Mononuclear cell (primary cell): ENCODE data around the gene ADGRE3. TPM values are rescaled to one million over a fixed set of nuclear protein-coding genes. Genes with fewer than 3 reads are reported as not detected.
"Not testable (repeated sequence)": the region's sequence is repeated elsewhere in the genome, so short reads cannot be mapped to it uniquely, and the experiment has no call there.

Experiments used
- H3K27me3 ChIP-seq: 2 replicates; pipeline ENCODE4 v1.6.0; 2011; ENCODE audit warnings: low read length, control low read depth; ENCODE audit not compliant: insufficient read depth
- H3K4me1 ChIP-seq: 2 replicates; pipeline ENCODE4 v1.5.1; 2011; ENCODE audit warnings: mild to moderate bottlenecking, low read length, control low read depth; ENCODE audit not compliant: insufficient read depth
- H3K4me3 ChIP-seq: 2 replicates; pipeline ENCODE4 v1.5.1; 2011; ENCODE audit warnings: mild to moderate bottlenecking, low read length, moderate library complexity
- H3K9me3 ChIP-seq: 2 replicates; pipeline ENCODE4 v1.5.1; 2011; ENCODE audit warnings: low read depth, mild to moderate bottlenecking, control low read depth, low read length
- total RNA-seq: library from RNA; depleted of rRNA; stranded (reverse); fragments of >200 nt; gene quantifications from one replicate; pipeline ENCODE4 v1.2.3, GENCODE V29; 2012

ADGRE3 gene
- total RNA-seq, 1 donor = 0.63 TPM

GRCh38 chr19:14585187-14585586, 89.5 kb downstream of the ADGRE3 start:
- not testable (repeated sequence) for H3K9me3 ChIP-seq, H3K4me3 ChIP-seq, H3K27me3 ChIP-seq
- H3K4me1 ChIP-seq = peaks cover 17% of the 10 kb centered on the region

GRCh38 chr19:14584372-14584771, 90.3 kb downstream of the ADGRE3 start:
- not testable (repeated sequence) for H3K9me3 ChIP-seq, H3K27me3 ChIP-seq
- Histone ChIP-seq H3K4me1 (peaks cover 17% of the 10 kb centered on the region), H3K4me3 (peak overlapping the region; percentile 40)

GRCh38 chr19:14582894-14583340, 91.7 kb downstream of the ADGRE3 start, which contains the start of gene CLEC17A:
CLEC17A (plus strand) TSS chr19:14583084; CDS start chr19:14583161, 77 bp downstream.
- peaks cover 22% of the 10 kb centered on the region for H3K4me1 ChIP-seq
- H3K9me3 ChIP-seq = no peaks in the 10 kb centered on the region
- no peaks in the 10 kb centered on the region for H3K27me3 ChIP-seq
- peak within 1 kb of the TSS; percentile 40 for H3K4me3 ChIP-seq

GRCh38 chr19:14580623-14581237, 93.9 kb downstream of the ADGRE3 start:
- no peaks in the 10 kb centered on the region for H3K9me3 ChIP-seq
- H3K4me1 ChIP-seq = peaks cover 22% of the 10 kb centered on the region
- H3K27me3 ChIP-seq = no peaks in the 10 kb centered on the region
- H3K4me3 ChIP-seq = no peak overlapping the region

- Histone ChIP-seq H3K9me3 (no peaks in the 10 kb centered on the region), H3K4me3 (no peak overlapping the region), H3K4me1 (peaks cover 26% of the 10 kb centered on the region), H3K27me3 (no peaks in the 10 kb centered on the region)
Observed at GRCh38 chr19:14577885-14578427, 96.7 kb downstream of the ADGRE3 start.

- Histone ChIP-seq H3K27me3 (no peaks in the 10 kb centered on the region), H3K9me3 (no peaks in the 10 kb centered on the region), H3K4me1 (peaks cover 21% of the 10 kb centered on the region), H3K4me3 (no peak overlapping the region)
Observed at GRCh38 chr19:14577264-14577663, 97.4 kb downstream of the ADGRE3 start.

GRCh38 chr19:14576363-14576762, 98.3 kb downstream of the ADGRE3 start:
- H3K9me3 ChIP-seq = no peaks in the 10 kb centered on the region
- peaks cover 27% of the 10 kb centered on the region for H3K4me1 ChIP-seq
- H3K4me3 ChIP-seq = no peak overlapping the region
- H3K27me3 ChIP-seq = no peaks in the 10 kb centered on the region

GRCh38 chr19:14575428-14575980, 99.1 kb downstream of the ADGRE3 start:
- H3K4me3 ChIP-seq = no peak overlapping the region
- H3K9me3 ChIP-seq = no peaks in the 10 kb centered on the region
- peaks cover 36% of the 10 kb centered on the region for H3K4me1 ChIP-seq
- no peaks in the 10 kb centered on the region for H3K27me3 ChIP-seq

- Histone ChIP-seq H3K4me1 (peaks cover 37% of the 10 kb centered on the region), H3K4me3 (peak within 1 kb of the TSS; percentile 88), H3K27me3 (no peaks in the 10 kb centered on the region), H3K9me3 (no peaks in the 10 kb centered on the region)
Observed at GRCh38 chr19:14571695-14572490, 102.8 kb downstream of the ADGRE3 start, which contains the start of gene NDUFB7. NDUFB7 (minus strand) TSS chr19:14572066; CDS start chr19:14572000, 66 bp downstream.

GRCh38 chr19:14570864-14571527, 103.6 kb downstream of the ADGRE3 start:
- H3K4me1 ChIP-seq = peaks cover 39% of the 10 kb centered on the region
- H3K4me3 ChIP-seq = peak overlapping the region; percentile 88
- H3K27me3 ChIP-seq = no peaks in the 10 kb centered on the region
- H3K9me3 ChIP-seq = no peaks in the 10 kb centered on the region

Other genes starting within 250 kb of the ADGRE3 start
- 118 TPM for gene PKN1, start 241.5 kb downstream of the ADGRE3 start, total RNA-seq
- gene PTGER1, start 199.5 kb downstream of the ADGRE3 start, total RNA-seq = not detected
- 11.0 TPM for gene GIPC1, start 178.7 kb downstream of the ADGRE3 start, total RNA-seq
- 265 TPM for gene DNAJB1, start 156.4 kb downstream of the ADGRE3 start, total RNA-seq
- 28.9 TPM for gene TECR, start 145.2 kb downstream of the ADGRE3 start, total RNA-seq
- 50.9 TPM for gene NDUFB7, start 102.8 kb downstream of the ADGRE3 start, total RNA-seq
- 1.6 TPM for gene CLEC17A, start 91.8 kb downstream of the ADGRE3 start, total RNA-seq
- 10.7 TPM for gene ZNF333, start 15.2 kb upstream of the ADGRE3 start, total RNA-seq
- gene ADGRE2, start 103.7 kb upstream of the ADGRE3 start, total RNA-seq = 22.7 TPM
- gene OR7A5, start 160.3 kb upstream of the ADGRE3 start, total RNA-seq = 0.10 TPM
- not detected for gene OR7C1, start 160.3 kb upstream of the ADGRE3 start, total RNA-seq
- not detected for gene OR7A10, start 174.1 kb upstream of the ADGRE3 start, total RNA-seq
- not detected for gene OR7A17, start 211.3 kb upstream of the ADGRE3 start, total RNA-seq